ENCODE results near the gene CDC42SE1. TPM values are rescaled to one million over a fixed set of nuclear protein-coding genes. Genes with fewer than 3 reads are reported as not detected.

The CDC42SE1 gene
- total and polyA plus RNA-seq, 9 of the 15 experiments (the other 6 are each of a cell fraction or from before 2014, with no cell fraction given) = 78.1 to 189 (median 114) TPM

GRCh38 chr1:151054971-151055547, 4.4 kb downstream of the CDC42SE1 start (continued):
- TF ChIP-seq RBFOX2 (IDR thresholded peaks at IDR 0.05; ENCODE audit: low read depth, low read length) = no peak
- no peak for TF ChIP-seq ATF7 (IDR thresholded peaks at IDR 0.05)
- TF ChIP-seq COPS2 (conservative IDR thresholded peaks at IDR 0.05) = no peak
- TF ChIP-seq BRD4 (IDR thresholded peaks at IDR 0.05) = no peak
- TF ChIP-seq SRSF9 (IDR thresholded peaks at IDR 0.05; ENCODE audit: borderline replicate concordance, low read depth, low read length) = no peak
- TF ChIP-seq ZNF282 (CRISPR knock-in tag; IDR thresholded peaks at IDR 0.05) = no peak
- peak; percentile 82 for TF ChIP-seq ZNF592 (IDR thresholded peaks at IDR 0.05)
- TF ChIP-seq ZBTB40 (IDR thresholded peaks at IDR 0.05) = no peak
- no peak for TF ChIP-seq ZBTB40 (CRISPR knock-in tag; IDR thresholded peaks at IDR 0.05)

Data from K562 (cell line).